NOMO-1 treated with dmso at 0.1 percent for 144 hours (cell line): ENCODE results near the gene BAG5.

Source experiments
- DNase-seq: peaks from one replicate; lab custom pipeline; 2025; ENCODE audit not compliant: unreplicated experiment; lab: John Stamatoyannopoulos, UW

Gene BAG5

DNA sequence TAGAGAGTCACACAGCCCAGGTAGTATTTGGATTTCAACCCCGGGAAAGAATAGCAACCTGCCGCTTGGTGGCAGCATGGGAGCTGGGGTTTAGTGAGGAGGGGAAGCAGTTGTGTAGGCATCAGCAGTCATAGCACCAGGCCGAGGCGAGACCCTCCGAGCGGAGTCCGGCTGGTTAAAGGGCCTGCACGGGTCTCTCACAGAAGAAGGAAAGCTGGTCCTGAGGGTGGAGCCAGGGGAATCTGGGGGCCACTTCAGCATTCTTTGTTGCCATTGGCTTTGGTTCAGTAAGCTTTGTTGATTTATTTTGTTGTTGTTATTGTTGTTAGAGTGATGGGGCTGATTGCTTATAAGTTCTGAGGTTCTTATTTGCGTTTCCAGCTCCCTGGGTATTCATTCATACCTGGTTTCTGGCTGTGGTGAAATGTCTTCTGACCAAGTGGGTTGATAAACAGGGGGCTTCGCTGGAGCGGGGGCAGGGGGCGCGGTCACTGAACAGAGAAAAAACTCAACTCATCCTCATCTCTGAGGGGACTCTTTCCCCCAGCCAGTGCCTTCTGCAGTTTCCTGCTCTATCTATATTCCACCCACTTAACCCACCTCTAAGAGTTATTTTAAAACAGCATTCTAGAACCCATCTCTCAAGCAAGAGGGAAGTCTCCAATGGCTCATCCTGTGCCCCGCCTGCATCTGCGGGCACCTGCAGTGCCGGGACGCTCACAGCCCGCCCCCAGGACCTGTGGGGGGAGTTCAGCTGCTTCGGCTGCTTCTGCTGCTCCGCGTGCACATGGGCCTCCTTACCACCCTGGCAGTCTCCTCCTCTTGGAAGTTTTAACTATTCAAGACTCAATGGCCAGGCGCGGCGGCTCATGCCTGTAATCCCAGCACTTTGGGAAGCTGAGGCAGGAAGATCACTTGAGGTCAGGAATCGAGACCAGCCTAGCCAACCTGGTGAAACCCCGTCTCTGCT, 51.4 kb downstream of the BAG5 start:
- DNase-seq: no peak

DNA sequence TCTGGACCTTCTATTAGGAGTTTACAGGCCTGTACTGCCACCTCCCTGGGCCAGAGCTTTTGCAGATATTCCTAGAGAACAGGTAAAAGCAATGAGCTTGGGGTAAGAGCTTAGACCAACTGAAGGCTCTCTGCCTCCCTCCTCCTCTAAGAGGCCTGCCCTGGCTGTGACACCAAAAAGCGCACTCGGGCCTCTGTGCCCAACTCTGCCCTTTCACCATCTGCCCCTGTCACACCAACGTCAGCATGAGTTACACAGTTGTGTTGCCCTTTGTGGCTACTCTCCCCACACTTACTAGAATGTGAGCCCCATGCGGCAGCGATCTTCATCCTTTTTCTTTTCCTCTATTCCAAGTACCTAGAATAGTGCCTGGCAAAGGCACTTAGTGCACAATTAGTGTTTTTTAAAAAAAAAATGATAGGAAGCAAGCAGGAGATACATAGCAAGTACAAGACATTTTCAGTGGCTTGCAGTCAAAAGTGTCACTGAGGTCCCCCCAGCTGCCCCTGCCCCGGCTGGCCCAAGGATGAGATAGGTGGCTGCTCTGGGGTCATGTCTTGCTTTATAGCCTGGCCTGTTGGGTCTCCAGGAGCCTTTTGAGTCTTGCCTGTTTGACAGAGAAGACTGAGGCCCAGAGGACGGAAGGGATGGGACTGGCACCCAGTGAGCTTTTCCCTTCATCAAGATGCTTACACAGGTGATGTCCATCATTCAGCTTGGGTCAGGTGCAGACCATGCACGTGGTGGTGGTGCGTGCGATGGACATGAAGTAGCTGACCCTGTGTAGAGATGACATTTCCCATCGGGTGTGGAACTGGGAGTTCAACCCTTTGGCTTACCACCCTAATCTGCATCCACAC, 52.4 kb downstream of the BAG5 start:
- no peak for DNase-seq

DNA sequence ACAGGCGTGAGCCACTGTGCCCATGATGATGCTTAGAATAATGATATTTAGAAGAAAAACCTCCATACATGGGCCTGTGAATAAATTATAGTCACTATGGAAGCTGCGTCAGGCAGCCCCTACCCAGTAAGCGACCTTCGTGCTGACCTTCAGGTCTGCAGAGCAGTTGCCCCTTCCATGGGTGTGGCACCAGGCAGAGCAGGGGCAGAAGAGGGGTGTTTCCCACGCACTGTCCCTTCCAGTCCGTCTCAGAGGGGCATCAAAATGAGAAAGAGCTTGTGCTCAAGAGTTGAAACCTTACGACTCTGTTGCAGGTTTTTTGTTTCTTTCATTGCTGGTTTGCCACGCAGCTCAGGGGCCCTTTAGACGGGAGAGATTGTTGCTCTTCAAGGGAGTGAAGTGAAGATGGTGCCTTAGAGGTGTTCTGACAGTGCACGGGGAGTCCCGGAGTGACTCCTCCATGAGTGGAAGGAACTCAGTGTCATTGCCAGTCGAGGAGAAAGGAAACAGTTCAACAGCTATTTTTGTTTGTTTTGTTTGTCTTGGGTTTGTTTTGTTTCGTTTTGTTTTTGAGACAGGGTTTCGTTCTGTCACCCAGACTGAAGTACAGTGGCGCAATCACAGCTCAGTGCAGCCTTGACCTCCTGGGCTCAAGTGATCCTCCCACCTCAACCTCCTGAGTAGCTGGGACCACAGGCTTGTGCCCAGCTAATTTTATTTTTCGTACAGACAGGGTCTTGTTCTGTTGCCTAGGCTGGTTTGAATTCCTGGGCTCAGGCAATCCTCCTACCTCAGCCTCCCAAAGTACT, 53.7 kb downstream of the BAG5 start:
- no peak for DNase-seq

DNA sequence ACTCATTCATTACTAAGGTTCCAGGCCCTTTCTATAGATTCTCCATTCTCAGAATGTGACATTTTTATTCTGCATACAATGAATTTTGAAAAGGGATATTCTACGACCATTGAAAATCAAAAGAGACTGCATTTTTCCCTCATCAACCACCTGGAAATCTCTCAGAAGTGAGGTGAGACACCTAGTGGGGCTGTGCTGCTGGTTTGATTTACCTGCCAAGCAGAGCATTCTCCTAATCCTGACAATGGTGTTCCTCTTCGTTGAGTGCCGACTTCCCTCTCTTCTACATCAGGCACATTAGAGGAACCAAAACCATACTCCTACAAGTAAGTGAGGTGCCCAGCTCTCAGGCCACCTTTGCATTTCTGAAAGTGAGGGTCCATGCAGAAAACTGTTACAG, 54.7 kb downstream of the BAG5 start:
- no peak for DNase-seq
